DMS 273 (cell line): ENCODE data around the gene GUCY2F.

Source experiments
- DNase-seq: peaks from one replicate; lab custom pipeline; 2025; ENCODE audit not compliant: unreplicated experiment; lab: John Stamatoyannopoulos, UW

The GUCY2F gene

DNA sequence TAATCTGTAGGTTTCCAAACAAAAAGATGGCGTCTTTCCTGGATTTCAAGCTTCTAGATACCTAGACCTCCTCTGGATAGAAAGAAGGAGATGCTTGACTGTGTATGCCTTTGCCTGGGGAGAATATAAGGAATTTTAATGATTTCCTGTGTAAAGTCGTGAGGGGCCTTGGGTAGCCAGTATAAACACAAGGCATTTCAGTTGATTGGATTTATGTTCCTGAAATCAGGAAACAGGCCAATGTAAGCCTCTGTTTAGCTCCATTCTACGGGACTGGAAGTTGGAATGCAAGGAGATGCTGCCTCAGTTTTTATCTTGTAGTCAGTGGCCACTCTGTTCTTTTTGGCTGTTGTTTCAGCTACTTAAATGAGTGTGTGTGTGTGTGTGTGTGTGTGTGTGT is 137.2 kb downstream of the GUCY2F start:
- no peak for DNase-seq

DNA sequence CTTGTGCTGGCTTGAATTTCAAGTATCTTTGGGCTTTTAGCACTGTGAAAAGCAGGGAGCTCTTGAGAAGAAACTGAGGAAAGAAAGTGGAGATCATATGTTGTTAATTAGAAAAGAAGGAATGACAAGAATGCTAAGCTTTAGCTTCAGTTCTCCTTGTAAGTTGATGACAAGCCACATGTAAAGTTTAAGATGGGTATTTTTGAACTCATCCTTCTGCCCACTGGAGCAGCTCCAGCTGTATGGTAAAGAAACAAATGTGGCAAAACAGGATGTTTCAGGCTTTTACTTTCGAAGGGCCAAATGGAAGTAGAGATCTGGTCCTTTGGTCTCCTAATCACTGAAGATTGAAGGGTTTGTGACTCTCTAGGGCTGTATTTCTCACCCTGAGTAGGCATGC is 137.8 kb downstream of the GUCY2F start:
- no peak for DNase-seq

- DNase-seq = no peak
Measured at GRCh38 chrX:109343671-109344070, 138.2 kb downstream of the GUCY2F start.

- DNase-seq = no peak
Measured at GRCh38 chrX:109336141-109336540, 145.7 kb downstream of the GUCY2F start.

- DNase-seq = no peak
Measured at GRCh38 chrX:109327251-109327650, 154.6 kb downstream of the GUCY2F start.
